HepG2 (cell line): ENCODE measurements around the gene CTNNA3. TPM values are rescaled to one million over a fixed set of nuclear protein-coding genes. Genes with fewer than 3 reads are reported as not detected.
A peak's percentile ranks its signal among the peaks of the same experiment; 100 is the strongest.

ENCODE experiments used
- ATAC-seq: fragments of 200-7000 bp; cut with Tn5 transposase; 3 replicates; pipeline ENCODE4 v1.9.1; 2020; ENCODE audit warnings: mild to moderate bottlenecking, moderate library complexity
- Bru-seq: library from RNA; stranded (reverse); fragments of 400-500 nt; gene quantifications from one replicate; lab custom pipeline; 2021; lab: Mats Ljungman, UMichigan
- BruChase-seq, 2 experiments: library from RNA; stranded (reverse); fragments of 400-500 nt; gene quantifications; one replicate each; lab custom pipeline; 2021; lab: Mats Ljungman, UMichigan
- BruUV-seq: library from RNA; stranded (reverse); fragments of 400-500 nt; replicated peaks from 2 replicates; lab custom pipeline; 2021; lab: Mats Ljungman, UMichigan
- CTCF ChIA-PET: fragments of 300-600 bp; formaldehyde crosslinking; extraction: SDS; loops from one replicate; lab custom pipeline; 2021; ENCODE audit warnings: low total read pairs, inconsistent platforms, low intra/inter-chr PET ratio; lab: Yijun Ruan, JAX
- POLR2A ChIA-PET: fragments of 350-600 bp; sonication (Branson Sonifier 250); formaldehyde crosslinking; loops from one replicate; lab custom pipeline; 2020; ENCODE audit warnings: antibody characterized with exemption, inconsistent platforms; lab: Yijun Ruan, JAX
- DNase-seq: peaks from one replicate; pipeline ENCODE4 v3.0.0-alpha.2; 2015; ENCODE audit warnings: low spot score
- FAIRE-seq: peaks from 3 replicates; lab custom pipeline; 2011; peaks lifted over from hg19 to GRCh38; lab: Jason Lieb, UNC
- H2AFZ ChIP-seq: one replicate; pipeline ENCODE4 v1.6.1; 2011; ENCODE audit warnings: low read length, inconsistent platforms
- H3K27ac ChIP-seq: fragments of 300-600 bp; 3 replicates; pipeline ENCODE4 v1.8.0; 2011; ENCODE audit warnings: mixed run types, mild to moderate bottlenecking, mixed read lengths, low read length, inconsistent platforms; ENCODE audit not compliant: insufficient read depth; ENCODE audit errors: extremely low read length
- H3K27me3 ChIP-seq, 2 experiments: fragments of 200-600 bp in 1 of 2; 2 replicates in 1 of 2; 3 replicates in 1 of 2; pipeline versions ENCODE4 v1.6.0 to v1.8.0; 2011; ENCODE audit warnings: low read length in 2 of 2, mild to moderate bottlenecking in 2 of 2, moderate library complexity in 2 of 2, inconsistent platforms in 1 of 2; ENCODE audit not compliant: insufficient read depth in 2 of 2, control insufficient read depth in 1 of 2
- H3K36me3 ChIP-seq, 2 experiments: fragments of 200-600 bp in 1 of 2; replicated peaks in 1 of 2; 2 replicates in 1 of 2; 3 replicates in 1 of 2; pipeline versions ENCODE4 v1.5.1 to v1.8.0; 2011; ENCODE audit warnings: low read length in 2 of 2, inconsistent platforms in 1 of 2; ENCODE audit not compliant: insufficient read depth in 2 of 2, control insufficient read depth in 1 of 2
- H3K4me1 ChIP-seq: 2 replicates; pipeline ENCODE4 v1.5.1; 2012; ENCODE audit warnings: low read length, inconsistent platforms; ENCODE audit not compliant: insufficient read depth
- H3K4me2 ChIP-seq: 2 replicates; pipeline ENCODE4 v1.6.0; 2011; ENCODE audit warnings: low read depth, low read length, inconsistent platforms
- H3K4me3 ChIP-seq, 3 experiments: fragments of 200-600 bp in 1 of 3; sonication (generic), shearing (Covaris generic) in 1 of 3; replicated peaks in 1 of 3; 2 replicates each; pipeline ENCODE4 v1.5.1; 2011 to 2016; ENCODE audit warnings: low read length in 3 of 3, inconsistent platforms in 2 of 3, low read depth in 2 of 3, mild to moderate bottlenecking in 2 of 3, control low read depth in 1 of 3, mixed read lengths in 1 of 3; ENCODE audit not compliant: insufficient read depth in 1 of 3
- H3K79me2 ChIP-seq: one replicate; pipeline ENCODE4 v1.6.1; 2011; ENCODE audit warnings: low read length, inconsistent platforms; ENCODE audit not compliant: insufficient read depth
- H3K9ac ChIP-seq: 2 replicates; pipeline ENCODE4 v1.6.0; 2011; ENCODE audit warnings: mild to moderate bottlenecking, low read depth, low read length, inconsistent platforms; ENCODE audit not compliant: insufficient read depth
- H3K9me3 ChIP-seq: 2 replicates; pipeline ENCODE4 v1.5.1; 2012; ENCODE audit warnings: mild to moderate bottlenecking, low read length
- H4K20me1 ChIP-seq: 2 replicates; pipeline ENCODE4 v1.6.0; 2011; ENCODE audit warnings: inconsistent platforms, mild to moderate bottlenecking, low read length, moderate library complexity; ENCODE audit not compliant: insufficient read depth
- BRCA1 ChIP-seq: sonication (generic); formaldehyde crosslinking; IDR thresholded peaks from 2 replicates; pipeline ENCODE4 v1.4.0; 2020; ENCODE audit warnings: missing genetic modification reagents
- FOXO1 ChIP-seq: sonication (generic); formaldehyde crosslinking; IDR thresholded peaks from 2 replicates; pipeline ENCODE4 v1.4.0; 2020; ENCODE audit warnings: missing genetic modification reagents
- MTA3 ChIP-seq: sonication (generic); formaldehyde crosslinking; IDR thresholded peaks from 2 replicates; pipeline ENCODE4 v1.4.0; 2020; ENCODE audit warnings: missing genetic modification reagents
- MXI1 ChIP-seq: IDR thresholded peaks from 3 replicates; pipeline ENCODE4 v1.6.1; 2012; ENCODE audit warnings: low read depth, low read length, inconsistent platforms, borderline replicate concordance
- POLR2A ChIP-seq, 2 experiments: IDR thresholded peaks; 2 replicates each; pipeline ENCODE4 v1.6.1; 2011; ENCODE audit warnings: low read depth in 2 of 2, low read length in 2 of 2, mild to moderate bottlenecking in 1 of 2, moderate library complexity in 1 of 2; ENCODE audit not compliant: insufficient read depth in 1 of 2
- REXO4 ChIP-seq: sonication (generic); formaldehyde crosslinking; IDR thresholded peaks from 2 replicates; pipeline ENCODE4 v1.8.0; 2022; ENCODE audit warnings: missing genetic modification reagents, mild to moderate bottlenecking, borderline replicate concordance
- SETDB1 ChIP-seq: sonication (generic); formaldehyde crosslinking; IDR thresholded peaks from 2 replicates; pipeline ENCODE4 v1.5.1; 2020; ENCODE audit warnings: missing genetic modification reagents, mild to moderate bottlenecking, borderline replicate concordance
- SKI ChIP-seq: fragments of 450-650 bp; IDR thresholded peaks from one replicate; pipeline ENCODE4 v1.6.1; 2018; ENCODE audit warnings: mild to moderate bottlenecking; ENCODE audit not compliant: partially characterized antibody
- TARDBP ChIP-seq: sonication (generic); formaldehyde crosslinking; IDR thresholded peaks from 2 replicates; pipeline ENCODE4 v1.8.0; 2022; ENCODE audit warnings: mild to moderate bottlenecking, missing genetic modification reagents
- TIGD3 ChIP-seq: sonication (generic); formaldehyde crosslinking; IDR thresholded peaks from 2 replicates; pipeline ENCODE4 v1.5.1; 2020; ENCODE audit warnings: mild to moderate bottlenecking, missing genetic modification reagents, borderline replicate concordance
- ZFAT ChIP-seq: sonication (generic); formaldehyde crosslinking; conservative IDR thresholded peaks from 2 replicates; pipeline ENCODE4 v1.8.1; 2023; ENCODE audit warnings: missing genetic modification reagents, inconsistent platforms
- ZFP62 ChIP-seq: sonication (generic); formaldehyde crosslinking; IDR thresholded peaks from 2 replicates; pipeline ENCODE4 v1.4.0; 2020; ENCODE audit warnings: missing genetic modification reagents
- ZNF577 ChIP-seq: sonication (generic); formaldehyde crosslinking; IDR thresholded peaks from 2 replicates; pipeline ENCODE4 v1.4.0; 2020; ENCODE audit warnings: mild to moderate bottlenecking, low read depth, missing genetic modification reagents, borderline replicate concordance
- ZNF660 ChIP-seq: sonication (generic); formaldehyde crosslinking; IDR thresholded peaks from 2 replicates; pipeline ENCODE4 v1.5.1; 2020; ENCODE audit warnings: mild to moderate bottlenecking, low read depth, missing genetic modification reagents, borderline replicate concordance
- WGBS: methylation state at CpG from one replicate; pipeline ENCODE4 v1.1.6; 2017; ENCODE audit warnings: low lambda C conversion rate; 5-methylcytosine and 5-hydroxymethylcytosine counted together
- in situ Hi-C: cut with HindIII; loops from 2 replicates; pipeline ENCODE4 v1.10.0; 2017; ENCODE audit warnings: low pct_unique_long_range_greater_than_20kb; ENCODE audit not compliant: extremely low pct_ligation_motif_present
- intact Hi-C: fragments of 100-400 bp; cut with micrococcal nuclease; formaldehyde crosslinking; loops from one replicate; pipeline ENCODE4 v1.10.0; 2022; ENCODE audit not compliant: unreplicated experiment
- long read RNA-seq, 2 experiments: library from RNA in 1 of 2; library from polyadenylated mRNA in 1 of 2; stranded (forward) in 1 of 2; unstranded in 1 of 2; transcript quantifications; one replicate each; pipeline ENCODE4 v2.0.0, GENCODE V29; 2019 to 2022
- polyA minus RNA-seq, 3 experiments: library from RNA; depleted of rRNA, polyadenylated mRNA; stranded (reverse); fragments of >200 nt; gene quantifications; 2 replicates each; pipeline ENCODE4 v1.2.3, GENCODE V29; 2011; ENCODE audit warnings: low replicate concordance in 1 of 3
- polyA plus RNA-seq, 8 experiments: library from polyadenylated mRNA; depleted of rRNA in 3 of 8; stranded (reverse) in 7 of 8; unstranded in 1 of 8; fragments of >200 nt; fragmentation: Illumina TruSeq in 4 of 8; extraction: Trizol in 4 of 8; gene quantifications; 2 replicates each; pipeline versions ENCODE4 v1.2.1 to v1.2.3, GENCODE V29; 2011 to 2016; ENCODE audit warnings: low read depth in 4 of 8, missing spikeins in 1 of 8, mixed read lengths in 1 of 8; ENCODE audit not compliant: insufficient read depth in 1 of 8
- total RNA-seq, 5 experiments: library from RNA; depleted of rRNA; stranded (reverse); fragments of >200 nt; fragmentation: Illumina TruSeq; extraction: Trizol; gene quantifications; 2 replicates each; pipeline ENCODE4 v1.2.3, GENCODE V29; 2016; ENCODE audit warnings: low read depth in 1 of 5

CTNNA3 gene
- not detected in 2 replicates for total RNA-seq (2016; rRNA removed; fragmentation: Illumina TruSeq; extraction: Trizol)
- total RNA-seq (2016; cell fraction: cytosol; rRNA removed; fragmentation: Illumina TruSeq; extraction: Trizol; ENCODE audit: low read depth): not detected in 2 replicates
- total RNA-seq (2016; cell fraction: insoluble cytoplasmic fraction; rRNA removed; fragmentation: Illumina TruSeq; extraction: Trizol): not detected in 2 replicates
- not detected in 2 replicates for total RNA-seq (2016; cell fraction: membrane; rRNA removed; fragmentation: Illumina TruSeq; extraction: Trizol)
- not detected in 2 replicates for total RNA-seq (2016; cell fraction: nucleus; rRNA removed; fragmentation: Illumina TruSeq; extraction: Trizol)
- not detected in 2 replicates for polyA plus RNA-seq (2011; rRNA removed)
- polyA plus RNA-seq (2011; cell fraction: cytosol; rRNA removed): not detected in 2 replicates
- polyA plus RNA-seq (2011; cell fraction: nucleus; rRNA removed): not detected in 2 replicates
- polyA plus RNA-seq (2012): not detected in 2 replicates
- not detected in 2 replicates for polyA plus RNA-seq (2016; cell fraction: cytosol; fragmentation: Illumina TruSeq; extraction: Trizol; ENCODE audit: low read depth)
- polyA plus RNA-seq (2016; cell fraction: insoluble cytoplasmic fraction; fragmentation: Illumina TruSeq; extraction: Trizol; ENCODE audit: low read depth): not detected in 2 replicates
- not detected in 2 replicates for polyA plus RNA-seq (2016; cell fraction: membrane; fragmentation: Illumina TruSeq; extraction: Trizol; ENCODE audit: low read depth)
- not detected in 2 replicates for polyA plus RNA-seq (2016; cell fraction: nucleus; fragmentation: Illumina TruSeq; extraction: Trizol; ENCODE audit: insufficient read depth, low read depth)
- not detected in 2 replicates for polyA minus RNA-seq (2011; rRNA and poly(A)+ RNA removed; ENCODE audit: low replicate concordance)
- polyA minus RNA-seq (2011; cell fraction: cytosol; rRNA and poly(A)+ RNA removed): not detected in 2 replicates
- polyA minus RNA-seq (2011; cell fraction: nucleus; rRNA and poly(A)+ RNA removed): not detected in 2 replicates
- Bru-seq, nascent RNA: percentile 2 among the genes with signal in this experiment
- BruChase-seq, experiment 1, labeled RNA remaining after a 6-hour chase: percentile 2 among the genes with signal in this experiment
- BruChase-seq, experiment 2, labeled RNA remaining after a 2-hour chase: percentile 3 among the genes with signal in this experiment
- long read RNA-seq, experiment 1: 0 reads
- long read RNA-seq, experiment 2: 0 reads

GRCh38 chr10:67696029-67696428 is at the start of gene CTNNA3:
TSS of gene CTNNA3 (minus strand) at chr10:67696195.
- H3K27ac ChIP-seq: no peak within 1 kb of the TSS
- DNase-seq: no peak
- TF ChIP-seq MXI1 (no peak), SKI (no peak), SETDB1 (CRISPR knock-in tag) (no peak), ZFAT (CRISPR knock-in tag) (no peak), POLR2A (IDR thresholded peaks at IDR 0.05; ENCODE audit: insufficient read depth in 1 of 2, low read depth in 2 of 2, low read length in 2 of 2) (no peak), TIGD3 (CRISPR knock-in tag) (no peak), ZNF660 (CRISPR knock-in tag) (no peak), MTA3 (CRISPR knock-in tag) (no peak), TARDBP (no peak), BRCA1 (CRISPR knock-in tag) (no peak), FOXO1 (CRISPR knock-in tag) (no peak), ZNF577 (no peak), ZFP62 (CRISPR knock-in tag) (no peak), REXO4 (CRISPR knock-in tag) (no peak)
- no peak within 1 kb of the TSS for H2AFZ ChIP-seq
- WGBS: 3% methylated on average over 6 of the region's 6 CpGs
- H3K4me2 ChIP-seq: no peak within 1 kb of the TSS
- no peak for ATAC-seq
- H4K20me1 ChIP-seq: no peaks in the 10 kb centered on the region
- H3K36me3 ChIP-seq: no peaks in the 10 kb centered on the region
- CTCF ChIA-PET: interaction anchor here (3.3 kb wide), 1 partner anchor 83 kb away, joined by 58 read pairs; no protein-coding TSS in a partner anchor
- intact Hi-C loops (loop anchor here (5.0 kb wide), 1 partner anchor 66 kb away; no protein-coding TSS in a partner anchor), in situ Hi-C loops (loop anchor here (5.0 kb wide), 1 partner anchor 86 kb away; no protein-coding TSS in a partner anchor)
- H3K79me2 ChIP-seq: no peaks in the 10 kb centered on the region
- no peaks in the 10 kb centered on the region for H3K9me3 ChIP-seq
- H3K4me1 ChIP-seq: no peaks in the 10 kb centered on the region
- no peak within 1 kb of the TSS for H3K9ac ChIP-seq
- no peak for FAIRE-seq
- BruUV-seq: no TSS peak
- no peak within 1 kb of the TSS for H3K4me3 ChIP-seq
- POLR2A ChIA-PET: no interaction called here
- peaks cover 0 to 5% of the 10 kb centered on the region in 2 experiments; a peak in 3 of 5 replicates for H3K27me3 ChIP-seq
